SK-N-MC (cell line): Measurements from ENCODE around the gene HOXA6.

ENCODE experiments used
- EZH2 ChIP-seq: fragments of 200-600 bp; sonication (generic); IDR thresholded peaks from one replicate; pipeline ENCODE4 v1.6.1; 2017; ENCODE audit warnings: antibody characterized with exemption
- FOXP2 ChIP-seq: optimal IDR thresholded peaks from 2 replicates; pipeline ENCODE3; 2011; ENCODE audit warnings: mild to moderate bottlenecking, moderate library complexity; ENCODE audit not compliant: insufficient read depth; ENCODE audit errors: extremely low read length, control extremely low read depth
- POLR2AphosphoS5 ChIP-seq: IDR thresholded peaks from 2 replicates; pipeline ENCODE4 v1.6.1; 2012; ENCODE audit warnings: mild to moderate bottlenecking, low read depth, low read length, borderline replicate concordance

- no peak for TF ChIP-seq POLR2AphosphoS5
- TF ChIP-seq EZH2 = no peak
- TF ChIP-seq FOXP2 = no peak
Observed at GRCh38 chr7:27191833-27192545, 44.4 kb upstream of the HOXA6 start.
